ENCODE data around the gene RNF126. TPM values are rescaled to one million over a fixed set of nuclear protein-coding genes. Genes with fewer than 3 reads are reported as not detected.

RNF126 gene
- total RNA-seq, 1 experiment from 2014 or later, result 44.8 TPM

GRCh38 chr19:694481-695351 lies 31.7 kb upstream of the RNF126 start:
- no peaks in the 10 kb centered on the region for H3K27me3 Mint-ChIP-seq (ENCODE audit: unreplicated experiment)
- H3K27ac Mint-ChIP-seq (ENCODE audit: unreplicated experiment), result no peak overlapping the region
- no peak for TF ChIP-seq CTCF (IDR thresholded peaks at IDR 0.05; ENCODE audit: unreplicated experiment)
- no TSS peak for BruUV-seq (replicated peaks)
- H3K36me3 Mint-ChIP-seq (ENCODE audit: insufficient read depth, unreplicated experiment), result no peaks in the 10 kb centered on the region
- intact Hi-C loops (cut with micrococcal nuclease; ENCODE audit: unreplicated experiment), result no loop called here
- no peaks in the 10 kb centered on the region for H3K9me3 Mint-ChIP-seq (ENCODE audit: low read depth, unreplicated experiment)
- DNase-seq, result no peak
- H3K4me3 Mint-ChIP-seq (ENCODE audit: low read depth, unreplicated experiment), result no peak overlapping the region
- CTCF ChIA-PET, result interaction anchor here (0.5 kb wide), 1 partner anchor 32 kb away, joined by 3 read pairs; the partner anchor contains the start of gene RNF126
- H3K4me1 Mint-ChIP-seq (ENCODE audit: low read depth, unreplicated experiment), result no peaks in the 10 kb centered on the region

- Mint-ChIP-seq H3K27me3 (ENCODE audit: unreplicated experiment) (peaks cover 18% of the 10 kb centered on the region), H3K36me3 (ENCODE audit: insufficient read depth, unreplicated experiment) (peaks cover 6% of the 10 kb centered on the region), H3K9me3 (ENCODE audit: low read depth, unreplicated experiment) (no peaks in the 10 kb centered on the region), H3K4me3 (ENCODE audit: low read depth, unreplicated experiment) (no peak overlapping the region), H3K27ac (ENCODE audit: unreplicated experiment) (no peak overlapping the region), H3K4me1 (ENCODE audit: low read depth, unreplicated experiment) (no peaks in the 10 kb centered on the region)
- no peak for TF ChIP-seq CTCF (IDR thresholded peaks at IDR 0.05; ENCODE audit: unreplicated experiment)
- CTCF ChIA-PET, result no interaction called here
- DNase-seq, result no peak
- no TSS peak for BruUV-seq (replicated peaks)
- intact Hi-C loops (cut with micrococcal nuclease; ENCODE audit: unreplicated experiment), result no loop called here
Measured at GRCh38 chr19:690203-690602, 27.2 kb upstream of the RNF126 start.

GRCh38 chr19:688992-689391 lies 26.0 kb upstream of the RNF126 start:
- intact Hi-C loops (cut with micrococcal nuclease; ENCODE audit: unreplicated experiment), result no loop called here
- CTCF ChIA-PET, result no interaction called here
- BruUV-seq (replicated peaks), result no TSS peak
- Mint-ChIP-seq H3K4me3 (ENCODE audit: low read depth, unreplicated experiment) (no peak overlapping the region), H3K27me3 (ENCODE audit: unreplicated experiment) (peaks cover 18% of the 10 kb centered on the region), H3K9me3 (ENCODE audit: low read depth, unreplicated experiment) (no peaks in the 10 kb centered on the region), H3K36me3 (ENCODE audit: insufficient read depth, unreplicated experiment) (peaks cover 6% of the 10 kb centered on the region), H3K27ac (ENCODE audit: unreplicated experiment) (no peak overlapping the region), H3K4me1 (ENCODE audit: low read depth, unreplicated experiment) (no peaks in the 10 kb centered on the region)
- DNase-seq, result no peak
- TF ChIP-seq CTCF (IDR thresholded peaks at IDR 0.05; ENCODE audit: unreplicated experiment), result no peak

- BruUV-seq (replicated peaks), result no TSS peak
- H3K4me1 Mint-ChIP-seq (ENCODE audit: low read depth, unreplicated experiment), result no peaks in the 10 kb centered on the region
- no peak overlapping the region for H3K4me3 Mint-ChIP-seq (ENCODE audit: low read depth, unreplicated experiment)
- no peaks in the 10 kb centered on the region for H3K9me3 Mint-ChIP-seq (ENCODE audit: low read depth, unreplicated experiment)
- intact Hi-C loops (cut with micrococcal nuclease; ENCODE audit: unreplicated experiment), result no loop called here
- CTCF ChIA-PET, result no interaction called here
- no peak overlapping the region for H3K27ac Mint-ChIP-seq (ENCODE audit: unreplicated experiment)
- no peak for TF ChIP-seq CTCF (IDR thresholded peaks at IDR 0.05; ENCODE audit: unreplicated experiment)
- DNase-seq, result no peak
- H3K27me3 Mint-ChIP-seq (ENCODE audit: unreplicated experiment), result peaks cover 18% of the 10 kb centered on the region
- peaks cover 6% of the 10 kb centered on the region for H3K36me3 Mint-ChIP-seq (ENCODE audit: insufficient read depth, unreplicated experiment)
Measured at GRCh38 chr19:688214-688613, 25.2 kb upstream of the RNF126 start.
